ENCODE results near the gene FRMD4A. TPM values are rescaled to one million over a fixed set of nuclear protein-coding genes. Genes with fewer than 3 reads are reported as not detected.

Gene FRMD4A
- total RNA-seq, 1 experiment from 2014 or later = 19.6 TPM

- H3K23me2 ChIP-seq (ENCODE audit: insufficient read length, low read depth, low read length, poor library complexity, severe bottlenecking) = no peaks in the 10 kb centered on the region
- H3K4ac ChIP-seq (ENCODE audit: low read depth, low read length) = no peak overlapping the region
- H3K79me2 ChIP-seq (ENCODE audit: insufficient read depth, low read length) = no peaks in the 10 kb centered on the region
- H4K8ac ChIP-seq (replicated peaks; ENCODE audit: insufficient read length, low read depth, low read length) = no peak overlapping the region
- H2BK5ac ChIP-seq (ENCODE audit: insufficient read length, low read length) = no peak overlapping the region
- no peak overlapping the region for H3K56ac ChIP-seq (ENCODE audit: insufficient read length, low read depth, low read length)
- no peak overlapping the region for H2BK120ac ChIP-seq (ENCODE audit: low read depth, low read length, poor library complexity, severe bottlenecking)
- H2AK5ac ChIP-seq (ENCODE audit: insufficient read length, low read length) = no peak overlapping the region
- no peak overlapping the region for H3K27ac Mint-ChIP-seq
- no peaks in the 10 kb centered on the region for H3K9me3 ChIP-seq (ENCODE audit: control insufficient read depth, low read depth, low read length)
- no peak overlapping the region for H3K27ac ChIP-seq (ENCODE audit: insufficient read length, low read depth, low read length)
- no peak overlapping the region for H2BK20ac ChIP-seq (ENCODE audit: low read depth, low read length, poor library complexity, severe bottlenecking)
- H3K36me3 Mint-ChIP-seq (ENCODE audit: insufficient read depth in 1 of 3, low read depth in 3 of 3) = no peaks in the 10 kb centered on the region
- WGBS (ENCODE audit: extremely low coverage, insufficient read length, low lambda C conversion rate) = no CpG with 5 or more reads among the region's 3 CpGs
- H3K4me3 Mint-ChIP-seq = no peak overlapping the region
- DNase-seq = no peak
- no peaks in the 10 kb centered on the region for H3K4me1 ChIP-seq (ENCODE audit: insufficient read depth, low read length)
- H3K14ac ChIP-seq (ENCODE audit: insufficient read depth, low read length) = no peak overlapping the region
- no peak overlapping the region for H4K91ac ChIP-seq (ENCODE audit: insufficient read length, low read depth, low read length)
- no peaks in the 10 kb centered on the region for H3K79me1 ChIP-seq (ENCODE audit: insufficient read depth, low read depth, low read length, poor library complexity, severe bottlenecking)
- no peak overlapping the region for H3T11ph ChIP-seq (ENCODE audit: low read length)
- H4K5ac ChIP-seq (ENCODE audit: insufficient read length, low read depth, low read length) = no peak overlapping the region
- no peak overlapping the region for H3K9ac ChIP-seq (ENCODE audit: extremely low read depth, insufficient read length, low read length)
- no peak overlapping the region for H2BK15ac ChIP-seq (ENCODE audit: low read depth, low read length)
- no peaks in the 10 kb centered on the region for H3K27me3 ChIP-seq (ENCODE audit: insufficient read depth, low read length)
- H3K9me3 Mint-ChIP-seq = no peaks in the 10 kb centered on the region; a peak in 2 of 5 replicates
- no peak overlapping the region for H2BK12ac ChIP-seq (ENCODE audit: insufficient read length, low read depth, low read length)
- H3K23ac ChIP-seq (ENCODE audit: insufficient read length, low read depth, low read length) = no peak overlapping the region
- H4K20me1 ChIP-seq (ENCODE audit: control insufficient read depth, insufficient read depth, insufficient read length) = no peaks in the 10 kb centered on the region
- TF ChIP-seq CTCF (conservative IDR thresholded peaks at IDR 0.05) = no peak
- no peak overlapping the region for H3K18ac ChIP-seq (ENCODE audit: insufficient read length, low read depth, low read length)
- peaks cover 3% of the 10 kb centered on the region; the same call in 1 of the 2 replicates for H3K27me3 Mint-ChIP-seq (ENCODE audit: low read depth)
- H3K4me1 Mint-ChIP-seq = peaks cover 0 to 3% of the 10 kb centered on the region in 2 experiments; a peak in 1 of 4 replicates
- no peak overlapping the region for H2AFZ ChIP-seq (ENCODE audit: low read length)
- H3K4me2 ChIP-seq (ENCODE audit: insufficient read depth, insufficient read length, low read length) = no peak overlapping the region
Measured at GRCh38 chr10:14270370-14270769, 60.4 kb downstream of the FRMD4A start.

Data from H9 (cell line).